ENCODE data around the gene GRIPAP1.

- TF ChIP-seq ELF4 (IDR thresholded peaks at IDR 0.05): no peak
- TF ChIP-seq NFRKB (IDR thresholded peaks at IDR 0.05): no peak
- TF ChIP-seq ZNF384 (IDR thresholded peaks at IDR 0.05): no peak
- TF ChIP-seq HDGF (IDR thresholded peaks at IDR 0.05; ENCODE audit: borderline replicate concordance): no peak
- TF ChIP-seq SP1 (IDR thresholded peaks at IDR 0.05): no peak
- TF ChIP-seq L3MBTL2 (conservative IDR thresholded peaks at IDR 0.05): no peak
- TF ChIP-seq FOXK2 (IDR thresholded peaks at IDR 0.05): no peak
- no peak for TF ChIP-seq FOXM1 (IDR thresholded peaks at IDR 0.05; ENCODE audit: borderline replicate concordance)
- TF ChIP-seq BHLHE40 (IDR thresholded peaks at IDR 0.05; ENCODE audit: borderline replicate concordance): no peak; the same call in 1 of the 2 replicates
- TF ChIP-seq SUZ12 (IDR thresholded peaks at IDR 0.05): no peak
- no peak for TF ChIP-seq TARDBP (IDR thresholded peaks at IDR 0.05)
These were observed 458 bp downstream of the GRIPAP1 start for GRCh38 chrX:49001521-49002090.

Data from HEK293T (cell line).